Stomach (tissue), 9 donors: ENCODE results near the gene PLD5. TPM values are rescaled to one million over a fixed set of nuclear protein-coding genes. Genes with fewer than 3 reads are reported as not detected.
"Not testable (repeated sequence)": the region's sequence is repeated elsewhere in the genome, so short reads cannot be mapped to it uniquely, and the experiment has no call there.

ENCODE experiments used
- DNase-seq, 2 donors: peaks; one replicate each; pipeline versions ENCODE4 v3.0.0 to v3.0.0-alpha.2; 2013 to 2019
- H3K27ac ChIP-seq, 5 donors: fragments of 200-600 bp in 4 of 5; sonication (generic) in 4 of 5; one replicate each; pipeline ENCODE4 v1.5.1; 2013 to 2019; ENCODE audit warnings: mild to moderate bottlenecking in 1 of 5, moderate library complexity in 1 of 5
- H3K27me3 ChIP-seq, 3 donors: fragments of 200-600 bp; sonication (generic); one replicate each; pipeline ENCODE4 v1.5.1; 2017 to 2019; ENCODE audit warnings: mixed run types in 1 of 3
- H3K36me3 ChIP-seq, 4 donors: fragments of 200-600 bp; sonication (generic); 1 replicate in 3 of 4; 2 replicates in 1 of 4; pipeline ENCODE4 v1.5.1; 2016 to 2019
- H3K4me1 ChIP-seq, 4 donors: fragments of 200-600 bp; sonication (generic); one replicate each; pipeline ENCODE4 v1.5.1; 2016 to 2019
- H3K4me3 ChIP-seq, 4 donors: fragments of 200-600 bp; sonication (generic) in 3 of 4; one replicate each; pipeline ENCODE4 v1.5.1; 2016 to 2019; ENCODE audit warnings: mild to moderate bottlenecking in 1 of 4
- H3K9me3 ChIP-seq, 4 donors: fragments of 200-600 bp; sonication (generic); one replicate each; pipeline ENCODE4 v1.5.1; 2016 to 2019
- EP300 ChIP-seq: sonication (generic); formaldehyde crosslinking; IDR thresholded peaks from one replicate; pipeline ENCODE4 v1.6.1; 2017; ENCODE audit warnings: antibody characterized with exemption
- POLR2A ChIP-seq, 4 donors: fragments of 450-650 bp; IDR thresholded peaks; one replicate each; pipeline ENCODE4 v1.6.1; 2016; ENCODE audit warnings: antibody characterized with exemption in 4 of 4, control low read depth in 2 of 4, mild to moderate bottlenecking in 1 of 4, moderate library complexity in 1 of 4
- POLR2AphosphoS5 ChIP-seq, 3 donors: sonication (generic); formaldehyde crosslinking; IDR thresholded peaks; one replicate each; pipeline ENCODE4 v1.6.1; 2016; ENCODE audit warnings: antibody characterized with exemption in 3 of 3
- WGBS, 5 donors: extraction: QIAGEN DNeasy Blood & Tissue Kit in 3 of 5; methylation state at CpG; one replicate each; pipeline versions ENCODE4 v1.1.5 to v1.1.7; 2013 to 2018; 5-methylcytosine and 5-hydroxymethylcytosine counted together
- intact Hi-C: fragments of 100-400 bp; cut with DNase I; formaldehyde crosslinking; loops from one replicate; pipeline ENCODE4 v1.15.1; 2023; ENCODE audit warnings: low total_unique reads
- polyA plus RNA-seq, 3 donors: library from polyadenylated mRNA; stranded (reverse); fragments of 200-250 nt; gene quantifications; one replicate each; pipeline ENCODE4 v1.2.3, GENCODE V29; 2013
- total RNA-seq, 5 donors: library from RNA; depleted of rRNA; stranded (reverse); fragments of >200 nt; gene quantifications; one replicate each; pipeline versions ENCODE4 v1.1.0 to v1.2.3, GENCODE V29; 2014 to 2016
- TF ChIP-seq, protein P1 (sequence below), 7 experiments: fragments of 450-650 bp in 4 of 7; fragments of 200-600 bp in 3 of 7; sonication (generic) in 3 of 7; IDR thresholded peaks; one replicate each; pipeline ENCODE4 v1.5.1; 2016 to 2019; ENCODE audit warnings: antibody characterized with exemption in 7 of 7, control low read depth in 2 of 7, mild to moderate bottlenecking in 1 of 7
- donor health status: healthy with polysubstance abuse.
- donor health status: Bipolar disorder and iron deficiency.
- donor health status: healthy.

The PLD5 gene
- total and polyA plus RNA-seq, 8 donors = under 0.01 to 0.72 (median 0.23) TPM; not detected in 4

DNA sequence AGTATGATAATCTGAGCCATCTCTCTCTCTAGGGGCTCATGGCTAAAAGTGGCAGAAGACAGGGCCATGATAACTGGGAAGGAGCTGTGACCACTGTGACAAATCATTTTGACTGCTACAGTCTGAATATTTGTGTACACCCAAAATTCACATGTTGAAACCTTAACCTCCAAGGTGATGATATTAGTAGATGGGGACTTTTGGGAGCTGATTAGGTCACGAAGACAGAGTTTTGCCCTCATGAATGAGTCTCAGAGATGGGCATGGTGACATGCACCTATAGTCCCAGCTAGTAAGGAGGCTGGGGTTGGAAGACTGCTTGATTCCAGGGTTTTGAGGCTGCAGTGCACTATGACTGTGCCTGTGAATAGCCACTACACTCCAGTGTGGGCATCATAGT is 174.9 kb downstream of the PLD5 start:
- no peak overlapping the region for H3K4me3 ChIP-seq
- TF ChIP-seq POLR2AphosphoS5 (IDR thresholded peaks at IDR 0.05) (no peak), EP300 (no peak), POLR2A (IDR thresholded peaks at IDR 0.05) (no peak)
- TF ChIP-seq, protein P1, sequence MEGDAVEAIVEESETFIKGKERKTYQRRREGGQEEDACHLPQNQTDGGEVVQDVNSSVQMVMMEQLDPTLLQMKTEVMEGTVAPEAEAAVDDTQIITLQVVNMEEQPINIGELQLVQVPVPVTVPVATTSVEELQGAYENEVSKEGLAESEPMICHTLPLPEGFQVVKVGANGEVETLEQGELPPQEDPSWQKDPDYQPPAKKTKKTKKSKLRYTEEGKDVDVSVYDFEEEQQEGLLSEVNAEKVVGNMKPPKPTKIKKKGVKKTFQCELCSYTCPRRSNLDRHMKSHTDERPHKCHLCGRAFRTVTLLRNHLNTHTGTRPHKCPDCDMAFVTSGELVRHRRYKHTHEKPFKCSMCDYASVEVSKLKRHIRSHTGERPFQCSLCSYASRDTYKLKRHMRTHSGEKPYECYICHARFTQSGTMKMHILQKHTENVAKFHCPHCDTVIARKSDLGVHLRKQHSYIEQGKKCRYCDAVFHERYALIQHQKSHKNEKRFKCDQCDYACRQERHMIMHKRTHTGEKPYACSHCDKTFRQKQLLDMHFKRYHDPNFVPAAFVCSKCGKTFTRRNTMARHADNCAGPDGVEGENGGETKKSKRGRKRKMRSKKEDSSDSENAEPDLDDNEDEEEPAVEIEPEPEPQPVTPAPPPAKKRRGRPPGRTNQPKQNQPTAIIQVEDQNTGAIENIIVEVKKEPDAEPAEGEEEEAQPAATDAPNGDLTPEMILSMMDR (IDR thresholded peaks at IDR 0.05) = no peak
- H3K27me3 ChIP-seq = no peaks in the 10 kb centered on the region
- WGBS, 5 donors = 55 to 77% (median 73%) methylated on average over 1 of the region's 1 CpG
- no peak overlapping the region for H3K27ac ChIP-seq
- no peaks in the 10 kb centered on the region for H3K36me3 ChIP-seq
- no peaks in the 10 kb centered on the region for H3K9me3 ChIP-seq
- no peaks in the 10 kb centered on the region for H3K4me1 ChIP-seq
- DNase-seq = no peak
- intact Hi-C loops = no loop called here

DNA sequence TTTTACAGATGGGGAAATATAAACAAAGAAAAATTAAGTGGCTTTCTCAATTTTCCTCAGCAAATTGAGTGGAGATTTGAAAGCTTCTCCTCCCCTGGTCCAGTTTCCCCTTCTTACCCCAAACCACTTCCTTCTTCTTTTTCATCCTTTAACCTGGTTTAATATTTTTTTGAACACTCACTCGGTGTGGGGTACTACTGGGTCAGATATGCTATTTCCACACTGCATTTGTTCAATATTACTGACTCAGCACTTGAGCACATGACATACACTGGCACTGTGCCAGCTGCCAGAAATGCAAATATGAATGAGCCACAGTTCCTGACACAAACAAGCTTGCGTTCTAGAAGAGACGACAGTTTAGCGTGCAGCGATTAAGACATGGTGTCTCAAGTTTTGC is 193.6 kb downstream of the PLD5 start:
- H3K9me3 ChIP-seq, H3K27ac ChIP-seq, intact Hi-C loops, DNase-seq, H3K4me3 ChIP-seq, H3K27me3 ChIP-seq, H3K4me1 ChIP-seq, H3K36me3 ChIP-seq: not testable (repeated sequence)
- WGBS, 5 donors = 45 to 54% (median 52%) methylated on average over 5 of the region's 5 CpGs

DNA sequence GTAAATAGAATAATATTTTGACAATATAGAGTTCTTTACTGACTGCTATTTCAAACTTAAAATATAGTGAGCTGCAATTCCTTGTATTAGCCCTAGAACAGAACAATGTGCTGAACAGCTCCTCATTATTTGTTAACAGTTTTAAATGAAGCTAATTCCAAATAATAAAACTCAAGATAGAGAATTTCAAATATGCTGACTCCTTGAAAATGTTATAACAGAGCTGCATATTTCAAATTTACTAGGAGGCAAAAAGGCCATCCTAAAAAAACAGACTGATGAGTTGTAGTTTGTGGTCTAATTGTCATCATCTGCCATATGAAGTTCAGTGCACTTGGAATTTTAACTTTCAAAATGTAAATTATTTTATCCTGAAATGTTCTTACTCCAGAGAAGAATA is 197.1 kb downstream of the PLD5 start:
- H3K4me3 ChIP-seq, H3K4me1 ChIP-seq, H3K9me3 ChIP-seq, intact Hi-C loops, H3K27ac ChIP-seq, H3K36me3 ChIP-seq, DNase-seq, H3K27me3 ChIP-seq: not testable (repeated sequence)

DNA sequence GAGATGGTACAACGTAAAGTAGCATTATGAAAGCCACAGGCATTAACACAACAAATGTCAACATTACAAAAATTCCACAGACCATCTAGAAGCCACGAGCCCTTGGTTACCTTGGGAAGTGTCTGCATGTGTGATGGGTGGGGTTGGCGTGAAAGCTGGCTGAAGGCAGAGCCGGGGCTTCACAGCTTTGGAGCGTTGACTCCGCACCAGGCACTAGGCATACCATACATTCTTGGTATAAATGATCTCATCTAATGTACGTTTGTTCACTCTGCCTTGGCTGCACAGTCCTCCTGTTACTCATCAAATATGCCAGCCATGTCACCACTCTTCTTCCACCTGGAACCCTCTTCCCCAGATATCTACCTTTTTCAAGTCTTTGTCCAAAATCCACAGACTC is 202.5 kb downstream of the PLD5 start:
- H3K27me3 ChIP-seq, DNase-seq, H3K4me3 ChIP-seq, H3K4me1 ChIP-seq, H3K36me3 ChIP-seq, intact Hi-C loops, H3K9me3 ChIP-seq, H3K27ac ChIP-seq: not testable (repeated sequence)
- 56 to 70% (median 62%) methylated on average over 7 of the region's 7 CpGs for WGBS, 5 donors

DNA sequence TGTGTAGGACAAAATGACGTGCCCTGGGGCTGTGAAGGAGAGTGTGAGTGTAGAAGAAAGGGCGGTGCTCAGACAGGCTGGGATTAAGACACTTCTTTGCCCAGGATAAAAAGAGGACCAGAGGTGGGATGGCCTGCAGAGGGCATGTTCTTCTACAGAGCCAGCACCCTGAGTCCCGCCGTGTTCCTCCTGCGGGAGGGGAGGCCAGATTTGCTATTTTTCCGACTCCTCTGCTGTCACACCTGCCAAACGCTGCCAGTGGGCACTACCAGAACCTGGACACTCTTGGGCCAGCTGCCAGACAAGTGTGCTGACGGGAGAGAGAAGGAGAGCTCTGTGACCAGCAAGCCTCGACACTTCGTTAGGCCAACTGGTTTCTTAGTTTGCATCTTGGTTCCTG is 206.4 kb downstream of the PLD5 start:
- no peak for TF ChIP-seq POLR2A (IDR thresholded peaks at IDR 0.05)
- TF ChIP-seq, protein P1 (IDR thresholded peaks at IDR 0.05) = no peak
- no peak for TF ChIP-seq POLR2AphosphoS5 (IDR thresholded peaks at IDR 0.05)
- TF ChIP-seq EP300 = no peak
- no peaks in the 10 kb centered on the region for H3K4me1 ChIP-seq
- WGBS, 5 donors = 70 to 85% (median 77%) methylated on average over 10 of the region's 10 CpGs

DNA sequence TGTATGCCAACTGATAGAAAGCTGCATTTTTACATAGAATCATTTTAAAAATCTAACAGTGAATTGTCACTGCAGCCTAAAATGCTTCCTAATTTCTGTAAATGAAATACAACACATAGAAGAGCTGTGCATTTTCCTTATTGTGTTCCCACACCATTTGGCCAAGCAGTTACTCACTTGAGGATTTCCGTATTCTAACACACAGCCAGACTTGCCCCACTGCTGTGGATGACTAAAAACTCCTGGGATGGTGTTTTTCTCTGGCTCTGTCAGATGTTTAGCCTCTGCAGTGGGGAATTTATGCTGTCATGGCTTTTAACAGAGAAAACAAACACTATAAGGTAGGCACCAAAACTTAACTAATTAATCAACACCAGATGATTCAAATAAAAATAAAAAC is 209.6 kb downstream of the PLD5 start:
- H3K9me3 ChIP-seq, H3K36me3 ChIP-seq, H3K4me1 ChIP-seq, H3K27ac ChIP-seq, intact Hi-C loops, H3K27me3 ChIP-seq, DNase-seq, H3K4me3 ChIP-seq: not testable (repeated sequence)
- WGBS, 5 donors = 69 to 95% (median 89%) methylated on average over 1 of the region's 1 CpG

More for the DNA sequence above, 206.4 kb downstream of the PLD5 start:
- Histone ChIP-seq H3K4me3 (no peak overlapping the region), H3K27ac (no peak overlapping the region), H3K9me3 (no peaks in the 10 kb centered on the region), H3K27me3 (no peaks in the 10 kb centered on the region), H3K36me3 (no peaks in the 10 kb centered on the region)
- DNase-seq = no peak
- intact Hi-C loops = no loop called here

DNA sequence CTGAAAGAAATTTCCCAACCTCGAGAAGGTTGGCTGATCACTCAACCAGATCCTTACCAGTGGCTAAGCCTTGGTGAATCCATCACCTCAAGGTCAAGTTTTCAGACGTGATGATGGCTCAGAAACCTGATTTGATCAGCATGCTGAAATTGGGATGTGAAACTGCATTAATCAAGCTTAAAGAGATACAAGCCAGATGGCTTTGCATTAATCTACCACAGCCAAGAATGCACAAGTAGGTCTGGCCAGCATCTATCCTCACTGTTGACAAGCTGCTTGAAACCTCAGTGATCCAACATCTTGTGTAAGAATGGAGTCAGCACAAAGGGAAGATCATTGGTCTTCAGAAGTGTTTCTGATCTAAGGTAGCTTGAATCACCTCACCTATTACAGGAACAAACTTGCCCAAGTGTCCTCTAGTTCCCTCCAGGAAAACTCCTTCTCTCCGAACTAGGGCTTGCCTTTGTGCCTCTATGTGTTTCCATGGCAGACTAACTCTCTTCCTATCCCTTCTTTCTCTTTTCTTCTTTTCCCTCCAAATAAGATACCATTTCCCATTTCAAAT is 210.3 kb downstream of the PLD5 start:
- H3K36me3 ChIP-seq, H3K4me3 ChIP-seq, intact Hi-C loops, H3K4me1 ChIP-seq, H3K27me3 ChIP-seq, H3K27ac ChIP-seq, DNase-seq, H3K9me3 ChIP-seq: not testable (repeated sequence)
- 51 to 75% (median 71%) methylated on average over 3 of the region's 3 CpGs for WGBS, 5 donors

DNA sequence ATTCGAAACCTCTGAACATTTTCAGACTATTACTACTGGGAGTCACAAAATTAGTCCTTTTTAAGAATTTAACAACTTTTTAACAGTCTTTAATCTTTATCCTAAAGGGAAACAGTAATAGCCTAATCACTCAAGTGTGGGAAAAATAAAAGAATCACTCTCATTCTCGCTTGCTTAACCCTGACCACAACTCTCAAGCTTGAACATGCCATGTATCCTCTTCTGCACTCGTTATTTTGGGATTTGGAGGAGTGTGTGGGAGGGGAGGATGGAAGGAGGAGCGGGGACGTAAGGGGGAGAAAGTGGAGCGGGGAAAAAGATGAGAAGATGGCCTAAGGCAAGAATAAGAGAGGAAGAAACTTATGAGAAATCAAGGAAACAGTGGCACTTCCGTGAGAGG is 215.8 kb downstream of the PLD5 start:
- H3K9me3 ChIP-seq, DNase-seq, H3K4me1 ChIP-seq, H3K27me3 ChIP-seq, H3K36me3 ChIP-seq, H3K27ac ChIP-seq, intact Hi-C loops, H3K4me3 ChIP-seq: not testable (repeated sequence)
- WGBS, 5 donors = 47 to 54% (median 50%) methylated on average over 6 to 7 of the region's 7 CpGs

DNA sequence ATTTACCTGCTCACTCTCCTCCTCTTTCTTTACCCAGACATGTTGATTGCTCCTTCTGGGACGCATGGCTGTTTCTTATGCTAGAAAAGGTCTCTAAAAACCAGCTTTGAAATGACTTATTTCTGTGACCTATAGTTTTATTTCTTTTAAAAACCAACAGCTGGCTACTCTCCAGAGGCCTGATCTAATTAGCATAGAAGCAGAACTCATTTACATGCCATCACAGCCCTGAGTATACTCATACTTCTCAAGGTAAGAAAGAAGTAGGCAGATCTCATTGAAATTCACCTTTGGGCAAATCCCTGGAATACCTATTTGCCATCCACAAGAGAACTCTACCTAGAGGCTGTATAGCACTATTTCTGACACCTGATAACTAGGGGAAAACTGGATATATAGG is 230.7 kb downstream of the PLD5 start:
- H3K4me1 ChIP-seq, H3K27me3 ChIP-seq, H3K27ac ChIP-seq, H3K4me3 ChIP-seq, DNase-seq, H3K36me3 ChIP-seq, H3K9me3 ChIP-seq, intact Hi-C loops: not testable (repeated sequence)
- 79 to 95% (median 83%) methylated on average over 1 of the region's 1 CpG for WGBS, 5 donors

DNA sequence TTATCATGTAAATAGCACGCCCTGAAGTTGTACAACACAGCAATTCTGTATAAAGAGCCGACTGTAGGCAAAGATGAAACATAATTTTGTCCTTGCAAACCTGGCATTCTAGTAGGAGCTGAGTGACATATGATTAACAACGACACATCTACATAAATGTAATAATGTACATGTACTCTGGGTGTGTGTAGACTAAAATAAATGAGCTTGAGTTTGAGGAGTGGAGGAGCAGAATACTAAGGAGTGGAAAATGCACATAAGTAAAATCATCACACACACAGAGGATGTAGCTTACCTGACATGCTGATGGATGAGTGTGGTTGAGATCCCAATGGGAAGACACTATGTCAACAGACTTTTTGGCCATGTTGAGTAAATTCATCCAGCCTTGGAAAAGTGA is 236.4 kb downstream of the PLD5 start:
- H3K27ac ChIP-seq, H3K9me3 ChIP-seq, H3K27me3 ChIP-seq, intact Hi-C loops, DNase-seq, H3K36me3 ChIP-seq, H3K4me3 ChIP-seq, H3K4me1 ChIP-seq: not testable (repeated sequence)
- 55 to 83% (median 81%) methylated on average over 3 of the region's 3 CpGs for WGBS, 5 donors
